Parathyroid adenoma (tissue), 2 donors: Measurements from ENCODE around the gene CD96.
A peak's percentile ranks its signal among the peaks of the same experiment; 100 is the strongest.

Experiments
- H2AFZ ChIP-seq: fragments of 300-600 bp; sonication (generic); one replicate; pipeline ENCODE4 v1.7.0; 2017; ENCODE audit warnings: antibody characterized with exemption, mild to moderate bottlenecking
- H3K27ac ChIP-seq: fragments of 300-600 bp; sonication (generic); one replicate; pipeline ENCODE4 v1.7.0; 2017
- H3K27me3 ChIP-seq: fragments of 300-600 bp; sonication (generic); one replicate; pipeline ENCODE4 v1.7.0; 2017; ENCODE audit warnings: low read length; ENCODE audit not compliant: control insufficient read depth, insufficient read depth
- H3K36me3 ChIP-seq: fragments of 300-600 bp; sonication (generic); one replicate; pipeline ENCODE4 v1.7.0; 2017; ENCODE audit warnings: low read length; ENCODE audit not compliant: control insufficient read depth, insufficient read depth
- H3K4me1 ChIP-seq: fragments of 300-600 bp; sonication (generic); one replicate; pipeline ENCODE4 v1.7.0; 2017; ENCODE audit warnings: control low read depth
- H3K4me2 ChIP-seq: fragments of 300-600 bp; sonication (generic); one replicate; pipeline ENCODE4 v1.7.0; 2017; ENCODE audit warnings: low read length
- H3K4me3 ChIP-seq: fragments of 300-600 bp; sonication (generic); one replicate; pipeline ENCODE4 v1.7.0; 2017; ENCODE audit warnings: low read depth, low read length
- H3K79me2 ChIP-seq: fragments of 300-600 bp; sonication (generic); one replicate; pipeline ENCODE4 v1.7.0; 2017; ENCODE audit warnings: control low read depth
- H3K9ac ChIP-seq: fragments of 300-600 bp; sonication (generic); one replicate; pipeline ENCODE4 v1.7.0; 2017; ENCODE audit warnings: mild to moderate bottlenecking
- H3K9me3 ChIP-seq: fragments of 300-600 bp; sonication (generic); one replicate; pipeline ENCODE4 v1.7.0; 2017; ENCODE audit warnings: low read length; ENCODE audit not compliant: control insufficient read depth
- TF ChIP-seq, protein P1 (sequence below): fragments of 300-600 bp; sonication (generic); IDR thresholded peaks from one replicate; pipeline ENCODE4 v1.7.0; 2017; ENCODE audit warnings: antibody characterized with exemption, mild to moderate bottlenecking
- donor health status: primary hyperparathyroidism.

CD96 gene

DNA sequence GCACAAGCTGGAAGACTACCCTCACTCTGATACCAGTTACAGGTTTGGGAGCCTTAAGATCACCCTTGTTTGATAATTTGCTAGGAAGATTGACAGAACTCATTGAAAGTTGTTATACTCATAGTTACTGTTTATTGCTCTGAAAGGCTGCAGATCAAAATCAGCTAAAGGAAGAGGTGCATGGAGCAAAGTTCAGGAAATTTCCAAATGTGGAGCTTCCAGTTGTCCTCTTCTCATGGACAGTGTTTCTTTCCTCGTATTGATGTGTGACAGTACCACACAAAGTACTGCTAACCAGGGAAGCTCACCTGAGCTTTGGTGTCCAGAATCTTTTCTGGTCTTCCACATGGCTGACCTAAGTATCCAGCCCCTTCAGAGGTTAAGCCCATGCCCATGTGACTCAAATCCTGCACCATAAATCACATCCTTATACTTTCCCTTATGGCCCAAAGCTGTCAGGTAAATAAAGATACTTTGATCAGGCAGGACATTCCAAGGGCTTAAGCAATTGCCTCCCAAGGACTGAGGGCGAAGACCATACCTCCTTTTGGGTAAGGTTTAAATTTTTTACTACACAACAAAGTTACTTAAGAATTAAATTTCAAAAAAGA lies 146.3 kb downstream of the CD96 start:
- Histone ChIP-seq H3K4me1 (no peaks in the 10 kb centered on the region), H3K36me3 (no peaks in the 10 kb centered on the region), H3K79me2 (no peaks in the 10 kb centered on the region), H3K9ac (no peak overlapping the region), H3K27ac (no peak overlapping the region), H3K4me2 (no peak overlapping the region), H2AFZ (no peak overlapping the region), H3K9me3 (no peaks in the 10 kb centered on the region), H3K4me3 (no peak overlapping the region), H3K27me3 (no peaks in the 10 kb centered on the region)
- TF ChIP-seq, protein P1, sequence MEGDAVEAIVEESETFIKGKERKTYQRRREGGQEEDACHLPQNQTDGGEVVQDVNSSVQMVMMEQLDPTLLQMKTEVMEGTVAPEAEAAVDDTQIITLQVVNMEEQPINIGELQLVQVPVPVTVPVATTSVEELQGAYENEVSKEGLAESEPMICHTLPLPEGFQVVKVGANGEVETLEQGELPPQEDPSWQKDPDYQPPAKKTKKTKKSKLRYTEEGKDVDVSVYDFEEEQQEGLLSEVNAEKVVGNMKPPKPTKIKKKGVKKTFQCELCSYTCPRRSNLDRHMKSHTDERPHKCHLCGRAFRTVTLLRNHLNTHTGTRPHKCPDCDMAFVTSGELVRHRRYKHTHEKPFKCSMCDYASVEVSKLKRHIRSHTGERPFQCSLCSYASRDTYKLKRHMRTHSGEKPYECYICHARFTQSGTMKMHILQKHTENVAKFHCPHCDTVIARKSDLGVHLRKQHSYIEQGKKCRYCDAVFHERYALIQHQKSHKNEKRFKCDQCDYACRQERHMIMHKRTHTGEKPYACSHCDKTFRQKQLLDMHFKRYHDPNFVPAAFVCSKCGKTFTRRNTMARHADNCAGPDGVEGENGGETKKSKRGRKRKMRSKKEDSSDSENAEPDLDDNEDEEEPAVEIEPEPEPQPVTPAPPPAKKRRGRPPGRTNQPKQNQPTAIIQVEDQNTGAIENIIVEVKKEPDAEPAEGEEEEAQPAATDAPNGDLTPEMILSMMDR, result no peak

DNA sequence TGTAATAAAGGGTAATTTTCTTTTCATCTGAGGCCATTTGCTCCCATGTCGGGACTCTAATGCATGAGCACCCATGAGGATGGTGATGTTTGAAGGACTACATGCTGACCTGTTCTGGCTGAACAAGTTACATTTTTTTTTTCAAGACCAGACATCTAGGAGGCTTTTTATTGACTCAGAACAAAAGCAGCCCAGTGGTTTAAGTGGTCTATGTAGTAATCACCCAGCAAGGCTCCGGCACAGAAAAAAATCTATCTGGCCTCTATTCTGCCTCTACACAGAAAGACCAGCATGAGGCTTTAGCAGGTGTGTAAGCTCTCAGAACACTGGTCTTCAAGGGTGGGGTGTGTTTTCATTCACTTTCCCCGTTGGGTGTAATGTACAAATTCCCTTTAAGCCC lies 148.2 kb downstream of the CD96 start:
- Histone ChIP-seq H3K79me2 (no peaks in the 10 kb centered on the region), H2AFZ (no peak overlapping the region), H3K9me3 (no peaks in the 10 kb centered on the region)

DNA sequence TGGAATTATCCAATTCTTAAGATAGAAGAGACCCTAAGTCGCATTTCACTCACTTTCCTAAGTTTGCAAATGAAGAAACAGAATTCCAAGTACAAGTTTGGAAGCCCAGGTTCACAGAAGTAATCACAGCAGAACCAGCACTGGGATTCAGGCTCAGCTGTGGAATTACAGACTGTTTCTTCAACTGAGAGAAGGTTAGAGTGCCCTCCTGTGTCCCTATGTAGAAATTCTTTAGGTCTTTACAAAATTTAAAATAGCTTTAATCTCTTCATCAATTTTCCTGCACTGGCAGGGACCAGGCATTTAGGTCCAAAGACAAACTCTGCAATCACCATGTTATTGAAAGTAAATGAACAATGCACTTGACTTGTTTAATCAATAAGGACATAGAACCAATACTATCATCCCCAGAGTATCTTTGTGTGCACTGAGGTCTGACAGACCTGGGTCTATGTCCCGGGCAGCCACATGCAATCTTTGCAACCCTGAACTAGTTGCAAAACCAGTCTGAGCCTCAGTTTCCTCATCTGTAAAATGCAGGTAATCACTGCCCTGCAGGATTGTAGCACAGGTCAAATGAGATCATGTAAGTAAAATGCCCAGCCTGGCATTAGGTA lies 149.4 kb downstream of the CD96 start:
- Histone ChIP-seq H3K9me3 (no peaks in the 10 kb centered on the region), H2AFZ (no peak overlapping the region), H3K36me3 (no peaks in the 10 kb centered on the region), H3K79me2 (no peaks in the 10 kb centered on the region), H3K27me3 (no peaks in the 10 kb centered on the region), H3K9ac (no peak overlapping the region), H3K4me3 (no peak overlapping the region), H3K27ac (no peak overlapping the region), H3K4me2 (no peak overlapping the region), H3K4me1 (no peaks in the 10 kb centered on the region)
- TF ChIP-seq, protein P1, result peak; percentile 35

More for the DNA sequence above, 148.2 kb downstream of the CD96 start:
- no peaks in the 10 kb centered on the region for H3K27me3 ChIP-seq
- no peaks in the 10 kb centered on the region for H3K36me3 ChIP-seq
- no peaks in the 10 kb centered on the region for H3K4me1 ChIP-seq
- no peak overlapping the region for H3K9ac ChIP-seq
- H3K4me3 ChIP-seq, result no peak overlapping the region
- H3K4me2 ChIP-seq, result no peak overlapping the region
- TF ChIP-seq, protein P1, result no peak
- no peak overlapping the region for H3K27ac ChIP-seq

DNA sequence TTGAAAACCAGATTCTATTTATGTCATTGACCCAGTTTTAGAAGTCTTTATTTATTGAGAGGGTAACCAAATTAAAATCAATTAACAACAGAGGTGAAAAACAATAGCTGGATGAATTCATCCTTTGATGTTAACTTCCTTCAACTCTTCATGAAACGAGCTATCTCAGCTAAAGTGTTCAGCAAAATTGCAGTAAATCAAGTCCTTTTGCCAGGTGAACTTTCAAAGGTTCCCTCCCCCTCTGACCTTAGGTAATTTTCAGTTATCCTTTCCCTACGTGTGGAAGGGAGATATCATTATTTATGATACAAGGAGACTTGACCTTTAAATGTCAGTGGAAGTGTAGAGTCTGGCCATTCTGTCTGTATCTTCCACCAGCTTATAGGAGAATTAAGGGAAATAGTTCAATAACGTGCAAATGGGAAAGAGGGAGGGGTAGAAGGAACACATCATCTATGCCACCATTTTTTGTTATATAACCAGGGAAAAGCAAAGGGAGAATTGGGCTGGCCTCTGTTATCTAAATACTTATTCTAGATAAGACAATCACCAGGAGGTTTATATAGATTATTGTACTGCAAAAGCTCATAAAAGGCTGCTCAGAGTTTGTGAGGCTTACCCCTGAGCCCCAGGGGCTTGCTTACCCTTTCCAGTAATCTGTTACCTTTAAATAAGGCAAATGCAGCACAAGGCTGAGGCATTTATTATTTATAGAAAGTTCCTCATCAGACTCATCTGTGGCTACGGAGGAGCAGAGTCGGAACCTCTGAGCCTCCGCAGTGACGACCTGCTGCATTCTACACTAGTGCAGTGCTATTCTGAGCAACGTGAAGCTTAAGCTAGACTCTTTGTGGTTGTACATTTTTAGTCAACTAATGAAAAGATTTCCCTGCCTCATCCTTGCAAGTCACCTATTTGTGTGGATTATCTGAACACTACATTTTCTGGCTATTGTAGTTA lies 150.9 kb downstream of the CD96 start:
- no peak overlapping the region for H3K9ac ChIP-seq
- H3K4me1 ChIP-seq, result no peaks in the 10 kb centered on the region
- no peaks in the 10 kb centered on the region for H3K9me3 ChIP-seq
- H3K4me2 ChIP-seq, result no peak overlapping the region
- H3K4me3 ChIP-seq, result no peak overlapping the region
- no peak overlapping the region for H3K27ac ChIP-seq
- H3K79me2 ChIP-seq, result no peaks in the 10 kb centered on the region
- no peaks in the 10 kb centered on the region for H3K36me3 ChIP-seq
- no peaks in the 10 kb centered on the region for H3K27me3 ChIP-seq
- H2AFZ ChIP-seq, result no peak overlapping the region
- TF ChIP-seq, protein P1, result no peak
